Measurements from ENCODE around the gene BSN. TPM values are rescaled to one million over a fixed set of nuclear protein-coding genes. Genes with fewer than 3 reads are reported as not detected.

The BSN gene
- total RNA-seq, 1 experiment from 2014 or later = 0.28 TPM

DNA sequence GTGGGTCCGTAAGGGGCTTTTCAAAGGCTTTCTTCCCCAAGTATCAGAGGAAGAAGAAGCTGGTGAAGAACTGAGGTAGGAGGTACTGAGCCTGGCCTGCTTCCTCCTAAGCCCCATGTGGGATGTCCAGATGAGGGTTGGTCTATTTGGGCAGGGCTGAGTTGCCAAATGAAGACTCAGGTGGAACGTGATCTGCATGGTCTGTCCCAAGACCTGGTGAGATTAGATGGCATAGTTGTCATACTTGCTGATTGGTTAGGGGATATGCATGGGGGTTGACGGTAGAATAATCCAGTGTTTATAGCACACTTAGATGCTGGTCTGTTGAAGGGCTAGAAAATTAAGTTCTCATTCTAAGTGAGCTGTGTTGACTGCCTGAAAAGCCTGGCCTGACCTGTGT is 36.3 kb upstream of the BSN start:
- Histone ChIP-seq H3K27ac (no peak overlapping the region), H3K4me1 (replicated peaks; ENCODE audit: insufficient read depth) (peaks cover under 1% of the 10 kb centered on the region), H3K27me3 (ENCODE audit: insufficient read depth, low read depth) (no peaks in the 10 kb centered on the region), H3K9me2 (ENCODE audit: insufficient read depth) (no peaks in the 10 kb centered on the region), H4K20me1 (ENCODE audit: insufficient read depth) (no peaks in the 10 kb centered on the region; the same call in 1 of the 2 replicates), H3K36me3 (ENCODE audit: low read depth) (peaks cover 4% of the 10 kb centered on the region; the same call in 1 of the 2 replicates), H3F3A (ENCODE audit: insufficient read depth, low read depth) (no peaks in the 10 kb centered on the region), H3K4me2 (no peak overlapping the region), H2AFZ (no peak overlapping the region), H3K9me3 (ENCODE audit: insufficient read depth, low read depth) (no peaks in the 10 kb centered on the region), H3K4me3 (no peak overlapping the region), H3K79me2 (ENCODE audit: low read depth) (peaks cover 4% of the 10 kb centered on the region; the same call in 1 of the 2 replicates)
- TF ChIP-seq EZH2 (IDR thresholded peaks at IDR 0.05; ENCODE audit: low read depth) = no peak
- TF ChIP-seq, protein P1, sequence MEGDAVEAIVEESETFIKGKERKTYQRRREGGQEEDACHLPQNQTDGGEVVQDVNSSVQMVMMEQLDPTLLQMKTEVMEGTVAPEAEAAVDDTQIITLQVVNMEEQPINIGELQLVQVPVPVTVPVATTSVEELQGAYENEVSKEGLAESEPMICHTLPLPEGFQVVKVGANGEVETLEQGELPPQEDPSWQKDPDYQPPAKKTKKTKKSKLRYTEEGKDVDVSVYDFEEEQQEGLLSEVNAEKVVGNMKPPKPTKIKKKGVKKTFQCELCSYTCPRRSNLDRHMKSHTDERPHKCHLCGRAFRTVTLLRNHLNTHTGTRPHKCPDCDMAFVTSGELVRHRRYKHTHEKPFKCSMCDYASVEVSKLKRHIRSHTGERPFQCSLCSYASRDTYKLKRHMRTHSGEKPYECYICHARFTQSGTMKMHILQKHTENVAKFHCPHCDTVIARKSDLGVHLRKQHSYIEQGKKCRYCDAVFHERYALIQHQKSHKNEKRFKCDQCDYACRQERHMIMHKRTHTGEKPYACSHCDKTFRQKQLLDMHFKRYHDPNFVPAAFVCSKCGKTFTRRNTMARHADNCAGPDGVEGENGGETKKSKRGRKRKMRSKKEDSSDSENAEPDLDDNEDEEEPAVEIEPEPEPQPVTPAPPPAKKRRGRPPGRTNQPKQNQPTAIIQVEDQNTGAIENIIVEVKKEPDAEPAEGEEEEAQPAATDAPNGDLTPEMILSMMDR (conservative IDR thresholded peaks at IDR 0.05) = no peak
- ChIA-PET CTCF (no interaction called here), POLR2A (ENCODE audit: unreplicated experiment) (no interaction called here)
- no TSS peak for BruUV-seq (replicated peaks)
- DNase-seq = no peak
- intact Hi-C loops (cut with micrococcal nuclease; ENCODE audit: unreplicated experiment) = no loop called here

DNA sequence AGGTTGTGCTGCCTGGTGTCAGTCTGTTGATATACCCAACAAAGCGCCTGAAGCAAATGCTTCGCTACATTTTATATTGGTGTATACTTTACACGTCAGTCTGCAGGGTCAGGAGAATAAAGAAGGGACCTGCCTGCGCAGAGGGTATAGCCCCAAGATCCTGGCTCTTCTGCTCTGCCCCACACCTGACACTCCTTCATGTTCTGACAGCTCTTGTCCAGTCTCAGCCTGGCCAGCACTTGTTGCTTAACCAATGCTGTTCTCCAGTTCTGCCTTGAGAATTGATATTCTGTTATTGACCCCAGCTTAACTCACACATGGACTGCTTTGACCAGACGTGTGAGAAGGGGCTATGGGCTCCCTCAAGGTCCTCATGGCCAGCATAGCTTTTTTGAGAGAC is 35.8 kb upstream of the BSN start:
- H3K4me2 ChIP-seq = no peak overlapping the region
- H3K4me3 ChIP-seq = no peak overlapping the region
- no peaks in the 10 kb centered on the region for H3F3A ChIP-seq (ENCODE audit: insufficient read depth, low read depth)
- ChIA-PET POLR2A (ENCODE audit: unreplicated experiment) (no interaction called here), CTCF (no interaction called here)
- no peak for DNase-seq
- no TSS peak for BruUV-seq (replicated peaks)
- H2AFZ ChIP-seq = no peak overlapping the region
- H4K20me1 ChIP-seq (ENCODE audit: insufficient read depth) = no peaks in the 10 kb centered on the region; the same call in 1 of the 2 replicates
- peaks cover 2% of the 10 kb centered on the region; the same call in 1 of the 2 replicates for H3K36me3 ChIP-seq (ENCODE audit: low read depth)
- TF ChIP-seq, protein P1 (conservative IDR thresholded peaks at IDR 0.05) = no peak
- TF ChIP-seq EZH2 (IDR thresholded peaks at IDR 0.05; ENCODE audit: low read depth) = no peak
- no peaks in the 10 kb centered on the region for H3K27me3 ChIP-seq (ENCODE audit: insufficient read depth, low read depth)
- H3K9me2 ChIP-seq (ENCODE audit: insufficient read depth) = no peaks in the 10 kb centered on the region
- H3K79me2 ChIP-seq (ENCODE audit: low read depth) = peaks cover 4% of the 10 kb centered on the region; the same call in 1 of the 2 replicates
- H3K9me3 ChIP-seq (ENCODE audit: insufficient read depth, low read depth) = no peaks in the 10 kb centered on the region
- no peaks in the 10 kb centered on the region for H3K4me1 ChIP-seq (replicated peaks; ENCODE audit: insufficient read depth)
- intact Hi-C loops (cut with micrococcal nuclease; ENCODE audit: unreplicated experiment) = no loop called here
- H3K27ac ChIP-seq = no peak overlapping the region

DNA sequence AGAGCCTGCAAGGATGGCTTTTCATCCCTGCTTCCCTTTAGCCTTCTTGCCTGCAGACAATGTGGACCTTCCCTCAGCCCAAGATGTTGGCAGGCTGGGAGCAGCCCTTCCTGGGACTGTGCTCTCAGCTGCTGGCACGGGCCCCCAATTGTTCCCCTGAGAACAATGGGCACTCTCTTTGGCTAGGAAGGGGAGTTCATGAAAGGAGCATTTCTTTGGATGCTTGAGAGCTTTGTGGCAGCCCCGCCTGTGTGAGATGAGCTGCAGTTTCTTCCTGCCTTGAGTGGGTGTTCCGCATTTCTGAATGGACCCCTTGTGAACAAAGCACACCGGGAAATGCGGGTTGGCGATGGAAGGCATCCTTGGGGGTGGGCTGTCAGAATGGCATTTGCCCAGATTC is 35.0 kb upstream of the BSN start:
- Histone ChIP-seq H3K27me3 (ENCODE audit: insufficient read depth, low read depth) (no peaks in the 10 kb centered on the region), H2AFZ (no peak overlapping the region), H3K9me3 (ENCODE audit: insufficient read depth, low read depth) (no peaks in the 10 kb centered on the region), H3K9me2 (ENCODE audit: insufficient read depth) (no peaks in the 10 kb centered on the region), H3F3A (ENCODE audit: insufficient read depth, low read depth) (no peaks in the 10 kb centered on the region), H3K27ac (no peak overlapping the region), H3K4me2 (no peak overlapping the region), H3K4me3 (no peak overlapping the region), H3K36me3 (ENCODE audit: low read depth) (no peaks in the 10 kb centered on the region; the same call in 1 of the 2 replicates), H3K79me2 (ENCODE audit: low read depth) (no peaks in the 10 kb centered on the region), H4K20me1 (ENCODE audit: insufficient read depth) (no peaks in the 10 kb centered on the region; the same call in 1 of the 2 replicates), H3K4me1 (replicated peaks; ENCODE audit: insufficient read depth) (no peaks in the 10 kb centered on the region)
- ChIA-PET POLR2A (ENCODE audit: unreplicated experiment) (no interaction called here), CTCF (no interaction called here)
- no peak for TF ChIP-seq EZH2 (IDR thresholded peaks at IDR 0.05; ENCODE audit: low read depth)
- TF ChIP-seq, protein P1 (conservative IDR thresholded peaks at IDR 0.05) = no peak
- intact Hi-C loops (cut with micrococcal nuclease; ENCODE audit: unreplicated experiment) = no loop called here
- no TSS peak for BruUV-seq (replicated peaks)
- no peak for DNase-seq
